MM.1S (cell line): ENCODE measurements around the gene SLC32A1.

Experiments used
- DNase-seq: peaks from one replicate; pipeline ENCODE4 v3.0.0-alpha.2; 2015
- H2AFZ ChIP-seq: fragments of 300-600 bp; sonication (generic); 2 replicates; pipeline ENCODE4 v1.6.0; 2016; ENCODE audit warnings: antibody characterized with exemption, low read length
- H3F3A ChIP-seq: fragments of 300-600 bp; sonication (generic); 2 replicates; pipeline ENCODE4 v1.6.1; 2016; ENCODE audit warnings: mild to moderate bottlenecking, antibody characterized with exemption, low read length, moderate library complexity, mixed read lengths; ENCODE audit not compliant: insufficient read depth
- H3K27ac ChIP-seq: fragments of 300-600 bp; sonication (generic); 2 replicates; pipeline ENCODE4 v1.5.1; 2016; ENCODE audit warnings: mild to moderate bottlenecking, low read length
- H3K27me3 ChIP-seq: fragments of 300-600 bp; sonication (generic); replicated peaks from 2 replicates; pipeline ENCODE4 v1.6.0; 2016; ENCODE audit warnings: low read length; ENCODE audit not compliant: insufficient read depth
- H3K36me3 ChIP-seq: fragments of 300-600 bp; sonication (generic); replicated peaks from 2 replicates; pipeline ENCODE4 v1.6.1; 2016; ENCODE audit warnings: mild to moderate bottlenecking, low read length, mixed read lengths; ENCODE audit not compliant: insufficient read depth
- H3K4me1 ChIP-seq: fragments of 300-600 bp; sonication (generic); 2 replicates; pipeline ENCODE4 v1.6.1; 2016; ENCODE audit warnings: low read length, mixed read lengths
- H3K4me2 ChIP-seq: fragments of 300-600 bp; sonication (generic); 2 replicates; pipeline ENCODE4 v1.6.0; 2016; ENCODE audit warnings: low read depth, low read length
- H3K4me3 ChIP-seq: fragments of 300-600 bp; sonication (generic); 2 replicates; pipeline ENCODE4 v1.5.1; 2016; ENCODE audit warnings: low read length, mixed read lengths
- H3K79me2 ChIP-seq: fragments of 300-600 bp; sonication (generic); 2 replicates; pipeline ENCODE4 v1.6.1; 2016; ENCODE audit warnings: mixed run types, low read length, mixed read lengths
- H3K9ac ChIP-seq: fragments of 300-600 bp; sonication (generic); 2 replicates; pipeline ENCODE4 v1.6.1; 2016; ENCODE audit warnings: low read length, mixed read lengths
- H3K9me2 ChIP-seq: fragments of 300-600 bp; sonication (generic); replicated peaks from 2 replicates; pipeline ENCODE4 v1.6.1; 2016; ENCODE audit warnings: mild to moderate bottlenecking, low read length, mixed read lengths; ENCODE audit not compliant: insufficient read depth
- H3K9me3 ChIP-seq: fragments of 300-600 bp; sonication (generic); replicated peaks from 2 replicates; pipeline ENCODE4 v1.6.1; 2016; ENCODE audit warnings: mild to moderate bottlenecking, low read length, mixed read lengths; ENCODE audit not compliant: insufficient read depth
- H4K20me1 ChIP-seq: fragments of 300-600 bp; sonication (generic); 2 replicates; pipeline ENCODE4 v1.6.1; 2016; ENCODE audit warnings: mild to moderate bottlenecking, low read length, moderate library complexity, mixed read lengths; ENCODE audit not compliant: insufficient read depth
- CTCF ChIP-seq: fragments of 300-600 bp; sonication (generic); IDR thresholded peaks from 2 replicates; pipeline ENCODE4 v1.5.1; 2016; ENCODE audit warnings: antibody characterized with exemption, low read length, mixed read lengths
- EZH2 ChIP-seq: fragments of 300-600 bp; sonication (generic); optimal IDR thresholded peaks from 2 replicates; pipeline ENCODE3; 2017; ENCODE audit warnings: low read depth, mild to moderate bottlenecking, antibody characterized with exemption, low read length, mixed read lengths
- EZH2phosphoT487 ChIP-seq: fragments of 300-600 bp; sonication (generic); IDR thresholded peaks from 2 replicates; pipeline ENCODE4 v1.6.1; 2018; ENCODE audit warnings: antibody characterized with exemption, low read length

The SLC32A1 gene

GRCh38 chr20:38704136-38704535 lies 20.1 kb upstream of the SLC32A1 start:
- no peak overlapping the region for H3K9ac ChIP-seq
- H3K4me3 ChIP-seq = no peak overlapping the region
- H3K4me1 ChIP-seq = no peaks in the 10 kb centered on the region
- H4K20me1 ChIP-seq = no peaks in the 10 kb centered on the region
- H2AFZ ChIP-seq = no peak overlapping the region
- H3K4me2 ChIP-seq = no peak overlapping the region
- H3K9me2 ChIP-seq = no peaks in the 10 kb centered on the region
- peaks cover 39% of the 10 kb centered on the region for H3K27me3 ChIP-seq
- H3K9me3 ChIP-seq = no peaks in the 10 kb centered on the region
- no peaks in the 10 kb centered on the region for H3F3A ChIP-seq
- no peaks in the 10 kb centered on the region for H3K79me2 ChIP-seq
- no peak for TF ChIP-seq EZH2phosphoT487
- no peak for TF ChIP-seq EZH2
- no peak for TF ChIP-seq CTCF
- H3K36me3 ChIP-seq = no peaks in the 10 kb centered on the region
- no peak overlapping the region for H3K27ac ChIP-seq
- DNase-seq = no peak

GRCh38 chr20:38706509-38706908 lies 17.8 kb upstream of the SLC32A1 start:
- H3K36me3 ChIP-seq = no peaks in the 10 kb centered on the region

GRCh38 chr20:38714308-38714707 lies 10.0 kb upstream of the SLC32A1 start:
- Histone ChIP-seq H3K4me1 (no peaks in the 10 kb centered on the region), H3K4me2 (no peak overlapping the region), H3K36me3 (no peaks in the 10 kb centered on the region), H3K27ac (no peak overlapping the region), H3K27me3 (peaks cover 26% of the 10 kb centered on the region), H3F3A (no peaks in the 10 kb centered on the region), H3K79me2 (no peaks in the 10 kb centered on the region), H2AFZ (no peak overlapping the region), H4K20me1 (no peaks in the 10 kb centered on the region), H3K9me2 (no peaks in the 10 kb centered on the region), H3K9ac (no peak overlapping the region), H3K4me3 (no peak overlapping the region), H3K9me3 (no peaks in the 10 kb centered on the region)
- no peak for DNase-seq
- TF ChIP-seq EZH2phosphoT487 (no peak), CTCF (no peak), EZH2 (no peak)

More at GRCh38 chr20:38706509-38706908, 17.8 kb upstream of the SLC32A1 start:
- Histone ChIP-seq H3K4me3 (no peak overlapping the region), H4K20me1 (no peaks in the 10 kb centered on the region), H3K9me2 (no peaks in the 10 kb centered on the region), H3K4me2 (no peak overlapping the region), H3K27ac (no peak overlapping the region), H3K4me1 (no peaks in the 10 kb centered on the region), H2AFZ (no peak overlapping the region), H3K27me3 (peaks cover 16% of the 10 kb centered on the region; the same call in 1 of the 2 replicates), H3K9ac (no peak overlapping the region), H3K9me3 (no peaks in the 10 kb centered on the region), H3K79me2 (no peaks in the 10 kb centered on the region), H3F3A (no peaks in the 10 kb centered on the region)
- no peak for DNase-seq
- no peak for TF ChIP-seq EZH2phosphoT487
- no peak for TF ChIP-seq EZH2
- no peak for TF ChIP-seq CTCF
